Left lobe of liver (tissue), 2 donors: ENCODE results near the gene GAN. TPM values are rescaled to one million over a fixed set of nuclear protein-coding genes. Genes with fewer than 3 reads are reported as not detected.
"Not testable (repeated sequence)": the region's sequence is repeated elsewhere in the genome, so short reads cannot be mapped to it uniquely, and the experiment has no call there.

Source experiments
- ATAC-seq: fragments of 200-7000 bp; cut with Tn5 transposase; one replicate; pipeline ENCODE4 v1.9.1; 2020; ENCODE audit warnings: mild to moderate bottlenecking, moderate library complexity
- DNase-seq: peaks from one replicate; pipeline ENCODE4 v3.0.0-alpha.2; 2020; ENCODE audit warnings: low spot score
- total RNA-seq: library from RNA; stranded (reverse); gene quantifications from one replicate; pipeline ENCODE4 v1.2.1, GENCODE V29; 2021
- donor health status: DM: no; HTN: no; CAD: no; lungs with moderate emphysema.
- donor health status: DM: no; HTN: yes; CAD: no.

The GAN gene
- total RNA-seq, 1 donor from 2014 or later: 2.9 TPM

- DNase-seq (no peak), ATAC-seq (no peak)
Observed at GRCh38 chr16:81296631-81297030, 18.1 kb upstream of the GAN start.

GRCh38 chr16:81307770-81308169 is 7.0 kb upstream of the GAN start:
- DNase-seq: no peak
- ATAC-seq: no peak

- ATAC-seq: no peak
Observed at GRCh38 chr16:81310045-81310644, 4.6 kb upstream of the GAN start.

GRCh38 chr16:81311762-81312161 is 3.0 kb upstream of the GAN start:
- ATAC-seq (no peak), DNase-seq (no peak)

More at GRCh38 chr16:81310045-81310644, 4.6 kb upstream of the GAN start:
- no peak for DNase-seq

- no peak for ATAC-seq
- DNase-seq: no peak
Observed at GRCh38 chr16:81313701-81314602, 810 bp upstream of the GAN start.

- peak; percentile 80 for ATAC-seq
- DNase-seq: peak; percentile 73
Observed at GRCh38 chr16:81315271-81316175, 761 bp downstream of the GAN start.

GRCh38 chr16:81316176-81316496 is 1.4 kb downstream of the GAN start:
- DNase-seq (no peak), ATAC-seq (no peak)

GRCh38 chr16:81318711-81319110 is 3.9 kb downstream of the GAN start:
- no peak for ATAC-seq
- no peak for DNase-seq

- no peak for ATAC-seq
- DNase-seq: no peak
Observed at GRCh38 chr16:81319221-81319912, 4.6 kb downstream of the GAN start.

GRCh38 chr16:81321039-81321438 is 6.3 kb downstream of the GAN start:
- no peak for DNase-seq
- no peak for ATAC-seq

- no peak for ATAC-seq
- no peak for DNase-seq
Observed at GRCh38 chr16:81321536-81321935, 6.8 kb downstream of the GAN start.

- DNase-seq: no peak
- ATAC-seq: no peak
Observed at GRCh38 chr16:81324808-81325207, 10.0 kb downstream of the GAN start.

- DNase-seq (no peak), ATAC-seq (no peak)
Observed at GRCh38 chr16:81327011-81327410, 12.2 kb downstream of the GAN start.

- ATAC-seq: no peak
- DNase-seq: no peak
Observed at GRCh38 chr16:81327447-81328196, 12.9 kb downstream of the GAN start.

- ATAC-seq: no peak
- no peak for DNase-seq
Observed at GRCh38 chr16:81329947-81330346, 15.2 kb downstream of the GAN start.

- no peak for DNase-seq
- ATAC-seq: no peak
Observed at GRCh38 chr16:81333356-81333755, 18.6 kb downstream of the GAN start.

- DNase-seq (no peak), ATAC-seq (no peak)
Observed at GRCh38 chr16:81335669-81336068, 20.9 kb downstream of the GAN start.

GRCh38 chr16:81337097-81337496 is 22.3 kb downstream of the GAN start:
- ATAC-seq: no peak
- no peak for DNase-seq

- not testable (repeated sequence) for DNase-seq, ATAC-seq
Observed at GRCh38 chr16:81345172-81345571, 30.4 kb downstream of the GAN start.

- DNase-seq (no peak), ATAC-seq (no peak)
Observed at GRCh38 chr16:81347425-81347824, 32.7 kb downstream of the GAN start.
